Measurements from ENCODE around the gene CNDP2.

The CNDP2 gene

GRCh38 chr18:74525741-74526140, 29.6 kb downstream of the CNDP2 start:
- Histone ChIP-seq H3K9me3 (ENCODE audit: control insufficient read depth, insufficient read depth, low read length) (no peaks in the 10 kb centered on the region), H3K27ac (ENCODE audit: low read length) (no peak overlapping the region), H3K4me3 (ENCODE audit: low read length) (no peak overlapping the region), H3K4me1 (ENCODE audit: control insufficient read depth, insufficient read depth, low read length) (no peaks in the 10 kb centered on the region), H3K36me3 (ENCODE audit: control insufficient read depth, insufficient read depth, low read length) (no peaks in the 10 kb centered on the region), H3K27me3 (ENCODE audit: control insufficient read depth, insufficient read depth, low read length) (no peaks in the 10 kb centered on the region)
- no peak for DNase-seq (ENCODE audit: low read depth, low spot score)
- WGBS (ENCODE audit: insufficient coverage, insufficient read length): no CpG with 5 or more reads among the region's 9 CpGs

- H3K4me3 ChIP-seq (ENCODE audit: low read length): no peak overlapping the region
- H3K27ac ChIP-seq (ENCODE audit: low read length): no peak overlapping the region
- H3K4me1 ChIP-seq (ENCODE audit: control insufficient read depth, insufficient read depth, low read length): no peaks in the 10 kb centered on the region; the same call in 1 of the 2 replicates
- no peaks in the 10 kb centered on the region for H3K36me3 ChIP-seq (ENCODE audit: control insufficient read depth, insufficient read depth, low read length)
- H3K9me3 ChIP-seq (ENCODE audit: control insufficient read depth, insufficient read depth, low read length): no peaks in the 10 kb centered on the region
- WGBS (ENCODE audit: insufficient coverage, insufficient read length): no CpG with 5 or more reads among the region's 2 CpGs
- DNase-seq (ENCODE audit: low read depth, low spot score): no peak
- no peaks in the 10 kb centered on the region for H3K27me3 ChIP-seq (ENCODE audit: control insufficient read depth, insufficient read depth, low read length)
Observed at GRCh38 chr18:74526488-74526887, 30.3 kb downstream of the CNDP2 start.

- no peaks in the 10 kb centered on the region for H3K36me3 ChIP-seq (ENCODE audit: control insufficient read depth, insufficient read depth, low read length)
- no CpG with 5 or more reads among the region's 1 CpG for WGBS (ENCODE audit: insufficient coverage, insufficient read length)
- H3K4me1 ChIP-seq (ENCODE audit: control insufficient read depth, insufficient read depth, low read length): no peaks in the 10 kb centered on the region; the same call in 1 of the 2 replicates
- no peak for DNase-seq (ENCODE audit: low read depth, low spot score)
- no peaks in the 10 kb centered on the region for H3K27me3 ChIP-seq (ENCODE audit: control insufficient read depth, insufficient read depth, low read length)
- H3K4me3 ChIP-seq (ENCODE audit: low read length): no peak overlapping the region
- no peak overlapping the region for H3K27ac ChIP-seq (ENCODE audit: low read length)
- no peaks in the 10 kb centered on the region for H3K9me3 ChIP-seq (ENCODE audit: control insufficient read depth, insufficient read depth, low read length)
Observed at GRCh38 chr18:74528478-74528877, 32.3 kb downstream of the CNDP2 start.

GRCh38 chr18:74528913-74529312, 32.8 kb downstream of the CNDP2 start:
- Histone ChIP-seq H3K4me3 (ENCODE audit: low read length) (no peak overlapping the region), H3K4me1 (ENCODE audit: control insufficient read depth, insufficient read depth, low read length) (no peaks in the 10 kb centered on the region; the same call in 1 of the 2 replicates), H3K36me3 (ENCODE audit: control insufficient read depth, insufficient read depth, low read length) (no peaks in the 10 kb centered on the region), H3K9me3 (ENCODE audit: control insufficient read depth, insufficient read depth, low read length) (no peaks in the 10 kb centered on the region), H3K27me3 (ENCODE audit: control insufficient read depth, insufficient read depth, low read length) (no peaks in the 10 kb centered on the region), H3K27ac (ENCODE audit: low read length) (no peak overlapping the region)
- WGBS (ENCODE audit: insufficient coverage, insufficient read length): no CpG with 5 or more reads among the region's 3 CpGs
- DNase-seq (ENCODE audit: low read depth, low spot score): no peak

GRCh38 chr18:74529378-74529777, 33.2 kb downstream of the CNDP2 start:
- Histone ChIP-seq H3K27me3 (ENCODE audit: control insufficient read depth, insufficient read depth, low read length) (no peaks in the 10 kb centered on the region), H3K4me3 (ENCODE audit: low read length) (no peak overlapping the region), H3K27ac (ENCODE audit: low read length) (no peak overlapping the region), H3K4me1 (ENCODE audit: control insufficient read depth, insufficient read depth, low read length) (no peaks in the 10 kb centered on the region; the same call in 1 of the 2 replicates), H3K36me3 (ENCODE audit: control insufficient read depth, insufficient read depth, low read length) (no peaks in the 10 kb centered on the region), H3K9me3 (ENCODE audit: control insufficient read depth, insufficient read depth, low read length) (no peaks in the 10 kb centered on the region)
- WGBS (ENCODE audit: insufficient coverage, insufficient read length): no CpG with 5 or more reads among the region's 6 CpGs
- DNase-seq (ENCODE audit: low read depth, low spot score): no peak

- no peaks in the 10 kb centered on the region for H3K27me3 ChIP-seq (ENCODE audit: control insufficient read depth, insufficient read depth, low read length)
- no peak overlapping the region for H3K4me3 ChIP-seq (ENCODE audit: low read length)
- no CpG with 5 or more reads among the region's 25 CpGs for WGBS (ENCODE audit: insufficient coverage, insufficient read length)
- no peaks in the 10 kb centered on the region for H3K9me3 ChIP-seq (ENCODE audit: control insufficient read depth, insufficient read depth, low read length)
- no peaks in the 10 kb centered on the region; the same call in 1 of the 2 replicates for H3K4me1 ChIP-seq (ENCODE audit: control insufficient read depth, insufficient read depth, low read length)
- no peak overlapping the region for H3K27ac ChIP-seq (ENCODE audit: low read length)
- H3K36me3 ChIP-seq (ENCODE audit: control insufficient read depth, insufficient read depth, low read length): no peaks in the 10 kb centered on the region
- DNase-seq (ENCODE audit: low read depth, low spot score): no peak
Observed at GRCh38 chr18:74529811-74530583, 33.8 kb downstream of the CNDP2 start.

- no peak for DNase-seq (ENCODE audit: low read depth, low spot score)
- Histone ChIP-seq H3K27ac (ENCODE audit: low read length) (no peak overlapping the region), H3K4me1 (ENCODE audit: control insufficient read depth, insufficient read depth, low read length) (no peaks in the 10 kb centered on the region; the same call in 1 of the 2 replicates), H3K36me3 (ENCODE audit: control insufficient read depth, insufficient read depth, low read length) (no peaks in the 10 kb centered on the region), H3K4me3 (ENCODE audit: low read length) (no peak overlapping the region), H3K27me3 (ENCODE audit: control insufficient read depth, insufficient read depth, low read length) (no peaks in the 10 kb centered on the region), H3K9me3 (ENCODE audit: control insufficient read depth, insufficient read depth, low read length) (no peaks in the 10 kb centered on the region)
- WGBS (ENCODE audit: insufficient coverage, insufficient read length): no CpG with 5 or more reads among the region's 6 CpGs
Observed at GRCh38 chr18:74530584-74530862, 34.4 kb downstream of the CNDP2 start.

GRCh38 chr18:74531043-74531442, 34.9 kb downstream of the CNDP2 start:
- H3K27me3 ChIP-seq (ENCODE audit: control insufficient read depth, insufficient read depth, low read length): no peaks in the 10 kb centered on the region
- no peaks in the 10 kb centered on the region for H3K36me3 ChIP-seq (ENCODE audit: control insufficient read depth, insufficient read depth, low read length)
- DNase-seq (ENCODE audit: low read depth, low spot score): no peak
- no peaks in the 10 kb centered on the region for H3K9me3 ChIP-seq (ENCODE audit: control insufficient read depth, insufficient read depth, low read length)
- no peaks in the 10 kb centered on the region; the same call in 1 of the 2 replicates for H3K4me1 ChIP-seq (ENCODE audit: control insufficient read depth, insufficient read depth, low read length)
- no CpG with 5 or more reads among the region's 7 CpGs for WGBS (ENCODE audit: insufficient coverage, insufficient read length)
- H3K4me3 ChIP-seq (ENCODE audit: low read length): no peak overlapping the region
- H3K27ac ChIP-seq (ENCODE audit: low read length): no peak overlapping the region

- no peaks in the 10 kb centered on the region for H3K27me3 ChIP-seq (ENCODE audit: control insufficient read depth, insufficient read depth, low read length)
- no peaks in the 10 kb centered on the region for H3K9me3 ChIP-seq (ENCODE audit: control insufficient read depth, insufficient read depth, low read length)
- no peak for DNase-seq (ENCODE audit: low read depth, low spot score)
- no CpG with 5 or more reads among the region's 9 CpGs for WGBS (ENCODE audit: insufficient coverage, insufficient read length)
- no peaks in the 10 kb centered on the region; the same call in 1 of the 2 replicates for H3K4me1 ChIP-seq (ENCODE audit: control insufficient read depth, insufficient read depth, low read length)
- H3K36me3 ChIP-seq (ENCODE audit: control insufficient read depth, insufficient read depth, low read length): no peaks in the 10 kb centered on the region
- H3K4me3 ChIP-seq (ENCODE audit: low read length): no peak overlapping the region
- H3K27ac ChIP-seq (ENCODE audit: low read length): no peak overlapping the region
Observed at GRCh38 chr18:74532511-74533025, 36.4 kb downstream of the CNDP2 start.

GRCh38 chr18:74533666-74534065, 37.5 kb downstream of the CNDP2 start:
- Histone ChIP-seq H3K36me3 (ENCODE audit: control insufficient read depth, insufficient read depth, low read length) (no peaks in the 10 kb centered on the region), H3K4me3 (ENCODE audit: low read length) (no peak overlapping the region), H3K9me3 (ENCODE audit: control insufficient read depth, insufficient read depth, low read length) (no peaks in the 10 kb centered on the region), H3K4me1 (ENCODE audit: control insufficient read depth, insufficient read depth, low read length) (no peaks in the 10 kb centered on the region; the same call in 1 of the 2 replicates), H3K27me3 (ENCODE audit: control insufficient read depth, insufficient read depth, low read length) (no peaks in the 10 kb centered on the region), H3K27ac (ENCODE audit: low read length) (no peak overlapping the region)
- no CpG with 5 or more reads among the region's 12 CpGs for WGBS (ENCODE audit: insufficient coverage, insufficient read length)
- no peak for DNase-seq (ENCODE audit: low read depth, low spot score)
